Adipocyte (in vitro differentiated cells): ENCODE measurements around the gene NCBP3.

Source experiments
- DNase-seq: peaks from one replicate; pipeline ENCODE4 v3.0.0-alpha.2; 2015; ENCODE audit warnings: low read depth
- H3K27me3 ChIP-seq: replicated peaks from 2 replicates; pipeline ENCODE4 v1.7.0; 2013; ENCODE audit warnings: mild to moderate bottlenecking, low read length, moderate library complexity; ENCODE audit not compliant: control insufficient read depth, insufficient read depth
- H3K36me3 ChIP-seq: 2 replicates; pipeline ENCODE4 v1.7.0; 2013; ENCODE audit warnings: low read length, mild to moderate bottlenecking, moderate library complexity; ENCODE audit not compliant: control insufficient read depth, insufficient read depth, severe bottlenecking
- H3K4me1 ChIP-seq: 2 replicates; pipeline ENCODE4 v1.7.0; 2013; ENCODE audit warnings: mild to moderate bottlenecking, low read length, moderate library complexity; ENCODE audit not compliant: control insufficient read depth, insufficient read depth
- H3K4me3 ChIP-seq: 2 replicates; pipeline ENCODE4 v1.7.0; 2013; ENCODE audit warnings: mild to moderate bottlenecking, low read length, moderate library complexity
- H3K9ac ChIP-seq: 2 replicates; pipeline ENCODE4 v1.7.0; 2013; ENCODE audit warnings: mild to moderate bottlenecking, low read length, moderate library complexity
- H3K9me3 ChIP-seq: 2 replicates; pipeline ENCODE4 v1.7.0; 2013; ENCODE audit warnings: mild to moderate bottlenecking, low read length, moderate library complexity; ENCODE audit not compliant: control insufficient read depth

Gene NCBP3

DNA sequence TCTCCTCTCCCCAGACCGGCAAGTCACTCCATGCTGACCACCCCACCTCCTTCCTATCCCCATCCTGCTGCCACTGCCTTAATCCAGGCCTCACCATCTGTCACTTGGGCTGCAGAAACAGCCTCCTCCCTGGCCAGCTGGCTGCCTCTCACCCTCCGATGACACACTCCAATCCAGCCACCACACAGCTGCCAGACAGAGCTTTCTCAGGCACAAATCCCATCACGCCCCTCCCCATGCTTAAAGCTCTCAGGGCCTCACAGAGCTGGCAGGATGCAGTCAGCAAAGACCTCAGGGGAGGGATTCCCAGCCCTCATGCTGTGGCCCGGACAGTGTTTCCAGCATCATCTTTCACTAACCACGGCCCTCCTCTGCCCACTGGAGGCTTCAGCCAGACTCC is 33.1 kb upstream of the NCBP3 start:
- H3K9me3 ChIP-seq: no peaks in the 10 kb centered on the region
- H3K9ac ChIP-seq: no peak overlapping the region
- peak; percentile 68 for DNase-seq
- peaks cover 21% of the 10 kb centered on the region for H3K36me3 ChIP-seq
- no peaks in the 10 kb centered on the region for H3K27me3 ChIP-seq
- H3K4me3 ChIP-seq: no peak overlapping the region
- peaks cover 9% of the 10 kb centered on the region for H3K4me1 ChIP-seq

DNA sequence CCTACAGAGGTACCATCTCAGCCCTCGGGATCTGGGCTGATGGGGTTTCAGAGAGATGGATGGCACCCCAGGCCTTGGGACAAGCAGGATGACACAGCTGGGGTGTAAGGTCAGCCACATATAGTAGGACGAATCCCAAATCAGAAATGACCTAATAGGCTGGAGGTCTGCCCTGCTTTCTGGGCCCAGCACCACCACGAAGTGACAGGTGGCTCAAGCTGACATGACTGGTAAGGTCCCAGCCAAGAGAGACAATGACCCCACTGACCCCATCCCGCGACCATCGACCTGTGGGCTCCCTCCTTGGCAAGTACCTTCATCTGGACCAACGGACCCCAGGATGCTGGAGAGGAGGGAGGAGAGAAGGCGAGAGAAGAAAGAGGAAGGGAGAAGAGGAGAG is 31.2 kb upstream of the NCBP3 start:
- H3K27me3 ChIP-seq: no peaks in the 10 kb centered on the region
- no peaks in the 10 kb centered on the region for H3K9me3 ChIP-seq
- peaks cover 9% of the 10 kb centered on the region for H3K4me1 ChIP-seq
- peaks cover 28% of the 10 kb centered on the region for H3K36me3 ChIP-seq
- no peak overlapping the region for H3K9ac ChIP-seq
- H3K4me3 ChIP-seq: no peak overlapping the region
- no peak for DNase-seq

- no peak for DNase-seq
- H3K27me3 ChIP-seq: no peaks in the 10 kb centered on the region
- H3K9me3 ChIP-seq: no peaks in the 10 kb centered on the region
- no peak overlapping the region for H3K4me3 ChIP-seq
- H3K36me3 ChIP-seq: peaks cover 27% of the 10 kb centered on the region
- peaks cover 9% of the 10 kb centered on the region for H3K4me1 ChIP-seq
- H3K9ac ChIP-seq: no peak overlapping the region
Observed at GRCh38 chr17:3875317-3875716, 29.3 kb upstream of the NCBP3 start.

GRCh38 chr17:3873862-3874261 is 27.8 kb upstream of the NCBP3 start:
- H3K9me3 ChIP-seq: no peaks in the 10 kb centered on the region
- H3K4me1 ChIP-seq: no peaks in the 10 kb centered on the region

DNA sequence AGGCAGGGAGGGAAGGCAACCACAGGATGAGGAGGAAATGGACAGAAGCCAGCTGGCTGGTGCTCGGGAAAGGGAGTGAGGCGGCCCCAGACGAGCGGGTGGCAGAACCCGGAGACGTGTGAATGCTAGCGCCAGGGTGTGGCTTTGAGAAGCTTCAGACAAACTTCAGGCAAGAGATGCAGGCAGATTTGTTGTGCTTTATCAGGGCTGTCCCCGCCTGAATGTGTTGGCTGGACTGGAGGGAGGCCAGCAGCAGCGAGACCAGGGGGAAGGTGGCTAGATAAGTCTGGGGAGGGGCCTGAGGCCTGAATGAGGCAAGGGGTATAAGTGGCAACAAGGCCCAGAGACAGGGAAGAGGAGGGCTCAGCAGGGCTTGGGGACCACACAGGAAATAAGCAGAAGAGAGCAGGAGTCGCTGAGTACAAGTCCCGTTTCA is 24.8 kb upstream of the NCBP3 start:
- no peak for DNase-seq
- Histone ChIP-seq H3K27me3 (no peaks in the 10 kb centered on the region), H3K4me3 (no peak overlapping the region), H3K4me1 (no peaks in the 10 kb centered on the region), H3K9me3 (no peaks in the 10 kb centered on the region), H3K36me3 (peaks cover 24% of the 10 kb centered on the region), H3K9ac (no peak overlapping the region)

More at GRCh38 chr17:3873862-3874261, 27.8 kb upstream of the NCBP3 start:
- Histone ChIP-seq H3K9ac (no peak overlapping the region), H3K36me3 (peaks cover 27% of the 10 kb centered on the region), H3K27me3 (no peaks in the 10 kb centered on the region), H3K4me3 (no peak overlapping the region)
- DNase-seq: no peak

- H3K4me3 ChIP-seq: no peak overlapping the region
- H3K36me3 ChIP-seq: peaks cover 9% of the 10 kb centered on the region
- no peaks in the 10 kb centered on the region for H3K4me1 ChIP-seq
- no peaks in the 10 kb centered on the region for H3K27me3 ChIP-seq
- H3K9me3 ChIP-seq: no peaks in the 10 kb centered on the region
- H3K9ac ChIP-seq: no peak overlapping the region
- DNase-seq: no peak
Observed at GRCh38 chr17:3867606-3868005, 21.6 kb upstream of the NCBP3 start.

DNA sequence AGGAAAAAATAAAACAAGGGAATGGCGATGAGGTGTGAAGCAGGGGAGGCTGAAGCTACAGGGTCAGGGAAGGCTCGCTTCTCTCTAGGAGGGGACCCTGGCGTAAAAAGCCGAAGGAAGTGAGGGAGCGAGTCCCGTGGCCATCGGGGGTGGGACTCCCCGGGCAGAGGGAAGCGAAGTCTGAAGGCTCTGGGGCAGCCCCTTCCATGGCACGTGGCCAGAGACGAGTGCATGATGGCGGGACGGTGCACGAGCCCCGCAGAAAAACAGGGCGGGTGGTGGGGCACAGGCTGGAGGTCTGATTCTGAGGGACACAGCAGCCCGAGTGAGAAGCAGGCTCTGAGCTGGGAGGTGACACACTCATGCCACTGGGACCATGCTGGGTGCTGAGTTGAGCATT is 21.1 kb upstream of the NCBP3 start:
- DNase-seq: no peak
- H3K4me3 ChIP-seq: no peak overlapping the region
- H3K9ac ChIP-seq: no peak overlapping the region
- no peaks in the 10 kb centered on the region for H3K9me3 ChIP-seq
- peaks cover 4% of the 10 kb centered on the region for H3K36me3 ChIP-seq
- no peaks in the 10 kb centered on the region for H3K27me3 ChIP-seq
- H3K4me1 ChIP-seq: no peaks in the 10 kb centered on the region

DNA sequence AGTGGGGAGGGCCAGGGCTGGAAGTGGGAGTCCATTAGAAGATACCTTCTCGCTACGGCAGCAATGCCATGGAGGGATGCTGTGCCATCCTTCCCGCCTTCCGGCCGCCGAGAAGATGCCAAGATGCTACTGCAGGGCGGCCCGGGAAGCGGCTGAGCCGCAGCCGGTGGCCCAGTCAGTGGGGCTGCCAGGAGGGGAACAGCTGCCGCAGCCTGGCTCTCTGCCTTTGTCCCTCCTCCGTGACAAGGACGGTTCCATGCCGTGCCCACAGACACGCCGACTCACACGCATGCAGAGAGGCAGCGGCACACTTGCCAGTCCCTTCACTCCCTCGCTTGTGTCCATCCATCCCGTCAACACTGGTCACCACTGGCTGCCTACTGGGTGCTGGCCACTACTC is 20.2 kb upstream of the NCBP3 start:
- Histone ChIP-seq H3K36me3 (peaks cover 4% of the 10 kb centered on the region), H3K9me3 (no peaks in the 10 kb centered on the region), H3K9ac (no peak overlapping the region), H3K4me3 (no peak overlapping the region), H3K4me1 (no peaks in the 10 kb centered on the region), H3K27me3 (no peaks in the 10 kb centered on the region)
- no peak for DNase-seq

- Histone ChIP-seq H3K9ac (no peak overlapping the region), H3K36me3 (peaks cover 9% of the 10 kb centered on the region), H3K4me3 (no peak overlapping the region), H3K27me3 (no peaks in the 10 kb centered on the region), H3K9me3 (no peaks in the 10 kb centered on the region), H3K4me1 (no peaks in the 10 kb centered on the region)
- DNase-seq: no peak
Observed at GRCh38 chr17:3865176-3865575, 19.1 kb upstream of the NCBP3 start.

DNA sequence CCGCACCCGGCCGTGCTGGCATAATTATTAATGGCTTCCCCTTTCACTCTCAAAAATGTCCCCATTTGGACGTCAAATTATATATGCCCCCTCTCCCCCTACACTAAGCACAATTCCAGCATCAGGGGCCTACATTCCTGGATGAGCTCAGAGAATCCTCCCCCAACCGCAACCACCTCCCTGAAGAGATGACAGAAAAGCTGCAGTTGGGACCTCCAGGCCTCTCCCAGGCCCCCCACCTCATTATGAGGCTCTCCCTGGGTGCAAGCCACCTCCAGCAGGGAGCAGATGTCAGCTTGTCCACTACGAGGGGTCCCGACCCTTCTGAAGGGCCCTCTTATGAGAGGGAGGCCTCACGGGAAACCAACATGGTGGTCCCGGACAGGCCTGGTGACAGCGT is 18.5 kb upstream of the NCBP3 start:
- Histone ChIP-seq H3K9me3 (no peaks in the 10 kb centered on the region), H3K36me3 (peaks cover 9% of the 10 kb centered on the region), H3K4me1 (no peaks in the 10 kb centered on the region), H3K4me3 (no peak overlapping the region), H3K9ac (no peak overlapping the region), H3K27me3 (no peaks in the 10 kb centered on the region)
- no peak for DNase-seq

- Histone ChIP-seq H3K9me3 (no peaks in the 10 kb centered on the region), H3K4me3 (no peak overlapping the region), H3K27me3 (no peaks in the 10 kb centered on the region), H3K9ac (no peak overlapping the region), H3K36me3 (peaks cover 9% of the 10 kb centered on the region), H3K4me1 (no peaks in the 10 kb centered on the region)
- DNase-seq: no peak
Observed at GRCh38 chr17:3861761-3862681, 16.0 kb upstream of the NCBP3 start.
